Cardiac septum (tissue), 1 donor: ENCODE results near the gene GALNT18. TPM values are rescaled to one million over a fixed set of nuclear protein-coding genes. Genes with fewer than 3 reads are reported as not detected.
A peak's percentile ranks its signal among the peaks of the same experiment; 100 is the strongest.

ENCODE experiments used
- DNase-seq: peaks from one replicate; pipeline ENCODE4 v3.0.0-alpha.2; 2020; ENCODE audit warnings: low spot score
- intact Hi-C: fragments of 100-400 bp; cut with DNase I; formaldehyde crosslinking; loops from one replicate; pipeline ENCODE4 v1.14.0; 2022
- total RNA-seq: library from RNA; stranded (reverse); fragmentation: NEBNext Ultra II Directional; extraction: Animal tissue kit (Norgen Biotek cat#: 25700); gene quantifications from one replicate; pipeline ENCODE4 v1.2.1, GENCODE V29; 2021
- donor health status: DM: no; HTN: no; CAD: no.

GALNT18 gene
- total RNA-seq, 1 donor from 2014 or later: 23.2 TPM

DNA sequence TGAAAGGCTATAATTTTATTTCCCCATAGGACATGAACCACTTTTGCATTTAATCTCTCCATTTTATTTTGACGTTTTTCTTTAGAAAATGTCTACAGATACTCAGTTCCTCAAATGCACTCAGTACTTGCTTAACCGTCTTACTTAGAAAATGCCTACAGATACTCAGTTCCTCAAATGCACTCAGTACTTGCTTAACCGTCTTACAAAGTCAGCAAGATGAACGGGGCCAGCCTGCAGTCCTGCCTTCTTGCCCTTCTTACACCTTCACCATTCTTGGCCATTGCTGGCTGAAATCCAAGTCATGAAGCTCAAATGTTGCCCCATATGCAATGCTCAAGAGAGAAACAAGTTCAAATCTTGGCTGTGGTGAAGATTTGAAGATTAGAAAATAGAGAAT, 302.8 kb downstream of the GALNT18 start:
- DNase-seq: no peak

GRCh38 chr11:11318461-11318860, 303.3 kb downstream of the GALNT18 start:
- intact Hi-C loops: no loop called here
- no peak for DNase-seq

More for the DNA sequence above, 302.8 kb downstream of the GALNT18 start:
- intact Hi-C loops: no loop called here

DNA sequence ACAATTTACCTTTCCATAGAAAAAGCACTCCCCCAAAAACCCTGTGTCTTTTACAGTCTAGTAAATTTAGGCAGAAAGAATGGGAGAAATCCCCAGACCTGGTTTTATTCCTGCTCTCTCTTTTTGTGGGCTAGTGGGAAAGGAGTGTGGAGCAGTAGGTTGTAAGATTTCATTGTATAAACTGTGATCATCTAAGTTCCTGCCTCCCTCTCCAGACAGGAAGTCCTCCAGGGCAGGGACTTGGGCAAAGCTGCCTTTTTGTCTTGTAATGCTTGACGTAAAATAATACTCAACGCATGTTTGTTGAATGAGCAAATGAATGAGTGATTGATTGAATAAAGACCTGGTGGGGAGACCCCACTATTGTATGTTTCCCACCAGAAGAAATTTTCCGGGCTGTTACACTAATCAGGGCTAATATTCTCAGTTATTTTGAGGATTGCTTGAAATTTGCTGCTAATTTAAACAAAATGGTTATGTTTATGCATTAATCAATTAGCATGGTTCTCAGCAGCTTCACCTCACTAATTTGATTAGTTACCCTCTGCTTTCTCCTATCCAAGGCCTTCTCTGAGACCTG, 305.1 kb downstream of the GALNT18 start:
- intact Hi-C loops: no loop called here
- no peak for DNase-seq

GRCh38 chr11:11313902-11314692, 307.7 kb downstream of the GALNT18 start:
- DNase-seq: no peak
- intact Hi-C loops: no loop called here

GRCh38 chr11:11313426-11313825, 308.4 kb downstream of the GALNT18 start:
- no peak for DNase-seq
- intact Hi-C loops: no loop called here

- no peak for DNase-seq
- intact Hi-C loops: no loop called here
Measured at GRCh38 chr11:11312738-11313137, 309.1 kb downstream of the GALNT18 start.

DNA sequence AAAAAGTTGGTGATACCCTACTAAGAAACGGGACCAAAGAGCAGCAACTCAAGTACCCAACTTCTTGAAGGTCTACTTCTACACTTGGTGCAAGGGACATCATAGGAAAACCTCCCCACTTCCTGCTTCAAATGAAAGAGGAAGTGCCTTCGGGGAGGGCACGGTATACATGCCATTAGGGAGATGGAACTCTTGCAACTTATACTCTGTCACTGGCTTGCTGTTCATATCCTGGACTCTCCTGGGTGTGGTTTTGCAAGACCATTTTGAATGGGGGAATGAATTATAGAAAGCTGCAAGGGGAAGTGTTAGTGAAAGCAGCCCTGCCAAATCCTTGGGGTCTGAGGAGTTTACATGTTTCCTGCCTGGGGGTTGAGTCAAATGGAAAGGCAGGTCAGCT, 310.6 kb downstream of the GALNT18 start:
- no peak for DNase-seq
- intact Hi-C loops: no loop called here

GRCh38 chr11:11309906-11310305, 311.9 kb downstream of the GALNT18 start:
- DNase-seq: no peak
- intact Hi-C loops: no loop called here

GRCh38 chr11:11308249-11308648, 313.6 kb downstream of the GALNT18 start:
- intact Hi-C loops: no loop called here
- DNase-seq: no peak

GRCh38 chr11:11306855-11307254, 314.9 kb downstream of the GALNT18 start:
- DNase-seq: no peak
- intact Hi-C loops: no loop called here

DNA sequence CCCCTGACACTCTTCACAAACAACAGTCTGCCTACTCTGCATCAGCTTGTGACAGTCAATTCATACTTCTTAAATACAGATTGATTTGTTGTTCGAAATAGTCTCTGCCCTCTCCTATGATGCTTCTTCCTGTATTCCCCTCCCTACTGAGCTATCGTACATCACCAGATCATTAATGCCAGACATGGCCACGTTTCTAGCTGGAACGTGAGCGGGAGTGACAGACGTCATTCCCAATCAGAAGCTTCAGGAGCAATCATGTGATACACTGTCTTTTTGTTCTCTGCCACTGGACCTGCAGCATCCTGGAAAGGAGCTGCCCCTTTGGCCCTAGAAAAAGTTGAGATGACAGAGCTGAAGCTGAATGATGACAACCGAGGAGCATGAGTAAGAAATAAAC, 317.3 kb downstream of the GALNT18 start:
- no peak for DNase-seq
- intact Hi-C loops: no loop called here

GRCh38 chr11:11302565-11302964, 319.2 kb downstream of the GALNT18 start:
- DNase-seq: no peak
- intact Hi-C loops: no loop called here

- no peak for DNase-seq
- intact Hi-C loops: no loop called here
Measured at GRCh38 chr11:11301212-11301611, 320.6 kb downstream of the GALNT18 start.

GRCh38 chr11:11297578-11297977, 324.2 kb downstream of the GALNT18 start:
- DNase-seq: no peak
- intact Hi-C loops: no loop called here

DNA sequence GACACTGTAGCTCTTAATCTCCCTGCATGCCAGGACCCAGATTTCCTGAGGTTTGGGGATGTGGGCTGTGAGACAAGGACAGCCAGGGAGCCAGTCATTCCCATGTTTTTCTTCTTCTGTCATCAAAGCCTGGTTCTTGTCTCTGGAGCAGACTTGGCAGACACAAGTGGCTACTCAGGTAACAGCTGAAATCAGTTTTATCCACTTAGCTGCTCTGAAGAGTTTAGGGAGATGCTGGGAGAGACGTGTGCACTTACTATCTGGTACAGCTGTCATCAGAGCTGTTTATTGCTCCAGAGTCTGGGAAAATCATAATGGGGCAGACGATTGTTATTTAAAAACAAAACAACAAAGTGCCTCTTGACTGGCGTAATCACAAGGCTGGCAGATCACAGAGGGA, 325.4 kb downstream of the GALNT18 start:
- DNase-seq: no peak
- intact Hi-C loops: no loop called here

DNA sequence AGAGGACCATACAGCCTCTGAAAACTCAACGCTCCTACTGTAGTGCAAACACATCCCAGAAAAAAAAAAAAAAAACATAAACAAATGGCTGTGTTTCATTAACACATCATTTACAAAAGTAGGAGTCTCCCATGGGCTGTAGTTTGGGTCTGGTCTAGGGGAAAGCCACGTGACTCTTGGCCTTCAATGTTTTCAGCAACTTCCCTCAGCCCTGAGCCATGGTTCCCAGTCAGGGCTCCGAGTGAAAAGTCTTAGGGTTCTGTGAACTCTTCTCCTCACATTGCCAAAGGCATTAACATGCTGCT, 327.3 kb downstream of the GALNT18 start:
- intact Hi-C loops: no loop called here
- peak; percentile 26 for DNase-seq

DNA sequence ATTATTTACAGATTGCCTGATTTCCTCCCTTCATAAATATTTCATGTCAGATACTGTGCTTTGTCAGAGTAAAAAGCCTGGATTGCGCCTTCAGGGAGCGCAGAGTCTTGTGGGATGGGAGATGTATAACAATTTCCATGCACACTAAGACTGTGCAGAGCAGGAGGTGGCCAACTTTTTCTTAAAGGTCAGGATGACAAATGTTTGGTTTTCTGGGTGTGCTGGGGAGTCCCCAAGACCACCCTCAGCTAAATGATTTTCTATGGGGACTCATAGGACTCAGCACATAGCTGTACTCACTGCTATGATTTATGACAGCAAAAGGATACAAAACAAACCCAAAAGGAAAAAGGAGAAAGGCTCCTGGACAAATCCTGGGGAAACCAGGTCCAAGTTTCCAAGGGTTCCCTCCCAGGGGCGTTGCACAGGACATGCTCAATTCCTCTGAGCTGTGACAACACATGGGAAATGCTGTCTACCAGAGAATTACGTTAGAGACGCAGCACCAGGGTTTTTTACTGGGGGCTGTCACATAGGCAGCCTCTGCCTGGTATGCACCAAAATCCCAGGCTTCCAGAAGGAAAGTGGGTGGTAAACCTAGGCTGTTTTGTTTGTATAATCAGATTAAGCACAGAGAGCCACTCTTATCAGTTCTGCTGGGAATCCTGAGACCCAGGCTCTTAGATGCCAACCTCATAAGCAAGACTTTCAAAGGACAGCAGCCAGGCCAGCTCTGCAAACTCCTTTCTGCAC, 327.8 kb downstream of the GALNT18 start:
- DNase-seq: peak; percentile 38
- intact Hi-C loops: no loop called here

GRCh38 chr11:11292839-11293238, 329.0 kb downstream of the GALNT18 start:
- intact Hi-C loops: no loop called here
- DNase-seq: peak; percentile 56

DNA sequence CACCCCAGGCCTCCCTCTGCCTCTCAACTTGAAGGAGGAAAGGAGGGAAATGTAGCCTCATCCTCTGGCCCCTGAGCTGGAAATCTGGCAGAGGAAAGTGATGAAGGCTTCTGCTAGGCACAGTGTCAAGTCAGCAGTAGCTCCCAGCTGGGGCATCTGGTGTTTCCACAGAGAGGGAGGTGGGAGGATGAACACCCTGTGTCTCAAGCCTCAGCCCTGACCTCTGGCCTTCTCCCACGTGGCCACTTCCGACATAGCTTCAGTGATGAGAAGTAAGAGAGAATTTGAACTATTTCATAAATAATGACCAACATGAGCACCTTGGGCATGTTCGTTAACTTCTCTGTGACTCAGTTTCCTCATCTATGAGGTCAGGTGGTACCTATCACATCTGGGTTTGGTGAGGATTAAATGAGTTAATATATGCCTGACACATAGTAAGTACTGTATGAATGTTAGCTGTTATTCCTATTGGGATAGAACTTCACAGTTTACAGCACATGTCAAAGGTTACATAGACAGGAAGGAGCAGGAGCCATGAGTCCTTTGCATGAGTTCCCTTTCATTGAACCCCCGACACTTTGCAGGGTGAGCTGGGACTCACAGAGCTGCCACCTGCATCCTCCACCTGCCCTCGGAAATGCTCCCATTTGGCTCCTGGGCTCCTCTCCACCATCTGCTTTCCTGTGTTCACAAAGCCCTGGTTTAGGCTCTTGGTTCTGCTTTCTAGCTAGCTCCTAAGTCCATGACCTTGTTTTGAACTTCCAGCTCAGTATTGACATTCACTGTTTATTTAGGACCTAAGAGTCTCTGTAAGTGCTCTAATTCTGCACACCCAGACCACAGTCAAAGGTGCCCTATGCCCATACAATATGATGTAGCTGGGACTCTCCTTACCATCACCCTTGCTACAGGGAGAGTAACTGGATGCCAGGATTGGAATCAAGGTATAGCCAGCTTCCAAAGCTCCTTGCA, 330.5 kb downstream of the GALNT18 start:
- intact Hi-C loops: no loop called here

DNA sequence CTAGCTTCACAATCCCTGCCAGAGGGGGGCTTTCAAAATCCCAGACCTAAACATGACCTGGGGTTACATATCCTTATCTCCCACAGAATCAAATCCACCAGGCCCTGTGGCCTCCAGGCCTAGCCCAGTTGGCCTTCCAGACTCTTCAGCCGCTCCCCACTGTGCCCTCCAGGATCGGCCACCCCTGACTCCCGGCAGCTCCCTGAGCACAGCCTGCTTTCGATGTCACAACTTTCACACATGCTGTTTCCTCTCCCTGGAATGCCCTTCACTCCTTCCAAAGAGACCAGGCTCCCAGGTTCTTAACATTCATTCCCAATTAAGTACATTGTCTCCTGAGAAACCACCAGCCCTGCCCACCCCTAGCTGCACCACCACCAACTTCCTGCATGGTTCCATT, 331.5 kb downstream of the GALNT18 start:
- intact Hi-C loops: no loop called here
- DNase-seq: peak; percentile 44

More for the DNA sequence above, 330.5 kb downstream of the GALNT18 start:
- peak; percentile 41 for DNase-seq
